Measurements from ENCODE around the gene PDCD4.

Gene PDCD4

GRCh38 chr10:110835841-110836240 is 35.9 kb upstream of the PDCD4 start:
- H3K27ac ChIP-seq = no peak overlapping the region
- TF ChIP-seq, protein P1, sequence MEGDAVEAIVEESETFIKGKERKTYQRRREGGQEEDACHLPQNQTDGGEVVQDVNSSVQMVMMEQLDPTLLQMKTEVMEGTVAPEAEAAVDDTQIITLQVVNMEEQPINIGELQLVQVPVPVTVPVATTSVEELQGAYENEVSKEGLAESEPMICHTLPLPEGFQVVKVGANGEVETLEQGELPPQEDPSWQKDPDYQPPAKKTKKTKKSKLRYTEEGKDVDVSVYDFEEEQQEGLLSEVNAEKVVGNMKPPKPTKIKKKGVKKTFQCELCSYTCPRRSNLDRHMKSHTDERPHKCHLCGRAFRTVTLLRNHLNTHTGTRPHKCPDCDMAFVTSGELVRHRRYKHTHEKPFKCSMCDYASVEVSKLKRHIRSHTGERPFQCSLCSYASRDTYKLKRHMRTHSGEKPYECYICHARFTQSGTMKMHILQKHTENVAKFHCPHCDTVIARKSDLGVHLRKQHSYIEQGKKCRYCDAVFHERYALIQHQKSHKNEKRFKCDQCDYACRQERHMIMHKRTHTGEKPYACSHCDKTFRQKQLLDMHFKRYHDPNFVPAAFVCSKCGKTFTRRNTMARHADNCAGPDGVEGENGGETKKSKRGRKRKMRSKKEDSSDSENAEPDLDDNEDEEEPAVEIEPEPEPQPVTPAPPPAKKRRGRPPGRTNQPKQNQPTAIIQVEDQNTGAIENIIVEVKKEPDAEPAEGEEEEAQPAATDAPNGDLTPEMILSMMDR (conservative IDR thresholded peaks at IDR 0.05) = no peak
- no peak for TF ChIP-seq ZFX (IDR thresholded peaks at IDR 0.05)

- no peak for TF ChIP-seq ZFX (IDR thresholded peaks at IDR 0.05)
- H3K27ac ChIP-seq = peak overlapping the region; percentile 32; the same call in 1 of the 2 replicates
Observed at GRCh38 chr10:110836706-110837105, 35.0 kb upstream of the PDCD4 start.

DNA sequence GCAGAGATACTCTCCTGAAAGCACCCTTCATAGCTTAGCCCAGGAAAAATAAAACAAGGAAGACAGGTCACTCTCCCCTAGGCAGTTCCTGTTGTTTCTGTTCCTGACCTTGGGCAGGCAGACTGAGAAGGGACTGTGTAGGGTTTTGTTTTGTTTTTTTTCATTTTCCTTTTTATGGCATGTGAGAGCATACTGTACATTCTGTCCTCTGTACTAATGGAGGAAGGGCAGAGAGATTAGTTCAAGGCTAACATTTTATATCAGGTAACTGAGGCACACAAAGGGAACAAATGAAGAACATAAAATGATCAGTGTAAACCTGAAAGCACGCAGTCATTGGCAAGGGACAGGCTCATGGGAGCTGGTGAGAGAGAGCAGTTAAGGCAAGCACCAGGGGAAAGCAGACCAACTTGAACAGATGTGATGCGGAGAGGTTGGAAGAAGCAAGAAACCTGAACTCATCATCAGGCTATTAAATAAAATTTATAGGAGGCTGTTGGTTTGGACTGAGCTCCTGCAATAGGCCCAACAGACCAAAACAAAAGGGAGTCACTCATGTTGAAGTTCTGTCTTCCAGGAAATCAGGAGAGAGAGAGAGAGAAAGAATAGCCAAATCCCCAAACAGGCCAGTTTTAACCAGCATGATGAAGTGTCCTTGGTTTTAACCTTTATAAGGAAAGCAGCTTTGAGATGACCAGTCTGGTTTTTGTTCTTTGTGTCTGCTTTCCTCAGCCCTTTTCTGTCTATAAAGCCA is 34.1 kb upstream of the PDCD4 start:
- peak overlapping the region; percentile 32; the same call in 1 of the 2 replicates for H3K27ac ChIP-seq
- TF ChIP-seq ZFX (IDR thresholded peaks at IDR 0.05) = no peak
- TF ChIP-seq, protein P1 (conservative IDR thresholded peaks at IDR 0.05) = no peak

DNA sequence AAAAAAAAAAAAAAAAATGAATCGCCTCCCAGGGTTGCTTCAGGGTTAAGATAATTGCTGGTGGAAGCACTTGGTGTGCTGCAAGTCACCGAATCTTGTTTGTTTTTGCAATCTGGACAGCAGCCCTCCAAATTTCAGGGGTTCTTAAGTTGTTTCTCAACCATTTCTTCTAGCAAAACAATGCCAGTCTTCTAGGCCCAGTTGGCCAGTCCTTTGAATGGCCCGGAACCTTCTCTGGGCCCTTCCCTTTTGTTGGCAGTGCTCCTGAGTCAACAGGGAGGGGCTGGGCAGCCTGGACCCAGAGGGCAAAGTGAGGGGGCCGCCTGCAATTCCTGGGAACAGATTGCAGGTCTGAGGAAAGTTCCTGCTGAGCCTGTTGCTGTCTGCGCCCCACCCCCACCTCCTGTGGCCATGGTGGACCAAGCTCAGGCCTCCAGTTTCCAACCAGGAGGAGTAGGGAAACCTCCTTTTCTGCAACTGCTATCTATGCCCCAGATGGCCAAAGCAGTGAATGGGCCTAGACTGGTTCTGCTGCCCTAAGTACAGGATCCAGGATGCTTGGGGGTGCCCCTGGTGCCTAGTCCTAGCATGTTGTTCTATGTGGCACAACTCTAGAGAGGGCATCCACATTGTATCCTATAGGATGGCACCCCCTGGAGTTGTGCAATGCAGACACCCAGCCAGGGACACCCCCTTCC is 31.4 kb upstream of the PDCD4 start:
- no peak overlapping the region for H3K27ac ChIP-seq
- no peak for TF ChIP-seq ZFX (IDR thresholded peaks at IDR 0.05)
- TF ChIP-seq, protein P1 (conservative IDR thresholded peaks at IDR 0.05) = no peak

- H3K27ac ChIP-seq = no peak overlapping the region
- no peak for TF ChIP-seq ZFX (IDR thresholded peaks at IDR 0.05)
- TF ChIP-seq, protein P1 (conservative IDR thresholded peaks at IDR 0.05) = no peak
Observed at GRCh38 chr10:110840923-110841428, 30.8 kb upstream of the PDCD4 start.

DNA sequence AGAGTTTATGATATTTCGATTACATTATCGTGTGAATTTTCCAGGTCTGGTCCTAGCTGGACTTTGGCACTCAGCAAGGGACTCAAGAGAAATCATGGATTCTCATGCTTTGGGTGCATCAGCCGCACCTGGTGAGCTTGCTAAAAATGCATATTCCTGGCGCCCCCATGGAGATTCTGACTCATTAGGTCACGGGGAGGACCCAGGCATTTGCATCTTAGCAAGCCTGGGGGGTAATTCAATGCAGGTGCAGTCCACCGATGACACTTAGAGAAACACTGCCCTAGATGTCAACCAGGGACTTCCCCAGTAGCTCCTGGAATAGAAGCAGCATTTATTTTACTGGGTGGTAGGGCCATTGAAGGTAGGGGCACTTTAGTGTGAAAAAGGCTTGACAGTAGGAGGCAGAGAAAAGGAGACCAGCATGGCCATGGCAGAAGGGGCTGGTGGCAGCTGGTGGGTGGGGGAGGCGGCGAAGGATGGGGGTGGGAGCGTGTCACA is 29.9 kb upstream of the PDCD4 start:
- H3K27ac ChIP-seq = no peak overlapping the region
- TF ChIP-seq, protein P1 (conservative IDR thresholded peaks at IDR 0.05) = no peak
- no peak for TF ChIP-seq ZFX (IDR thresholded peaks at IDR 0.05)

- no peak overlapping the region for H3K27ac ChIP-seq
- TF ChIP-seq, protein P1 (conservative IDR thresholded peaks at IDR 0.05) = no peak
- TF ChIP-seq ZFX (IDR thresholded peaks at IDR 0.05) = no peak
Observed at GRCh38 chr10:110842326-110842904, 29.3 kb upstream of the PDCD4 start.
